H1 (cell line): ENCODE measurements around the gene MYPN. TPM values are rescaled to one million over a fixed set of nuclear protein-coding genes. Genes with fewer than 3 reads are reported as not detected.

Source experiments
- EP300 ChIP-seq, 2 experiments: IDR thresholded peaks; 1 replicate in 1 of 2; 2 replicates in 1 of 2; pipeline ENCODE4 v1.6.1; 2011 to 2012; ENCODE audit warnings: low read depth in 2 of 2, low read length in 2 of 2, mild to moderate bottlenecking in 2 of 2, borderline replicate concordance in 1 of 2, inconsistent platforms in 1 of 2, moderate library complexity in 1 of 2
- SP2 ChIP-seq: IDR thresholded peaks from 2 replicates; pipeline ENCODE4 v1.6.1; 2012; ENCODE audit warnings: mild to moderate bottlenecking, low read length, inconsistent platforms
- polyA plus RNA-seq, 7 experiments: library from polyadenylated mRNA; depleted of rRNA in 3 of 7; stranded (reverse) in 5 of 7; unstranded in 2 of 7; fragments of >200 nt in 5 of 7; fragments of 200-250 nt in 2 of 7; gene quantifications; 1 replicate in 5 of 7; 2 replicates in 1 of 7; 4 replicates in 1 of 7; pipeline versions ENCODE4 v1.2.1 to v1.2.3, GENCODE V29; 2011 to 2013; ENCODE audit warnings: missing spikeins in 2 of 7, mixed read lengths in 2 of 7
- total RNA-seq: library from RNA; stranded (reverse); fragmentation: NEBNext Ultra II Directional; extraction: Animal tissue kit (Norgen Biotek cat#: 25700); gene quantifications from 2 replicates; pipeline ENCODE4 v1.2.1, GENCODE V29; 2021
- TF ChIP-seq, protein P1 (sequence below), 3 experiments: IDR thresholded peaks; 1 replicate in 2 of 3; 2 replicates in 1 of 3; pipeline versions ENCODE4 v1.5.1 to v1.6.1; 2011; ENCODE audit warnings: low read length in 3 of 3, mild to moderate bottlenecking in 3 of 3, inconsistent platforms in 2 of 3, low read depth in 1 of 3, moderate library complexity in 1 of 3; ENCODE audit not compliant: insufficient read depth in 1 of 3; ENCODE audit errors: control extremely low read depth in 1 of 3

The MYPN gene
- total and polyA plus RNA-seq, 2 of the 8 experiments (the other 6 are each of a cell fraction or from before 2014, with no cell fraction given), result not detected

GRCh38 chr10:68192113-68192512 lies 82.8 kb downstream of the MYPN start (continued):
- TF ChIP-seq SP2, result no peak
- no peak for TF ChIP-seq EP300 (IDR thresholded peaks at IDR 0.05; ENCODE audit: borderline replicate concordance in 1 of 2, low read depth in 2 of 2, low read length in 2 of 2)
- TF ChIP-seq, protein P1, sequence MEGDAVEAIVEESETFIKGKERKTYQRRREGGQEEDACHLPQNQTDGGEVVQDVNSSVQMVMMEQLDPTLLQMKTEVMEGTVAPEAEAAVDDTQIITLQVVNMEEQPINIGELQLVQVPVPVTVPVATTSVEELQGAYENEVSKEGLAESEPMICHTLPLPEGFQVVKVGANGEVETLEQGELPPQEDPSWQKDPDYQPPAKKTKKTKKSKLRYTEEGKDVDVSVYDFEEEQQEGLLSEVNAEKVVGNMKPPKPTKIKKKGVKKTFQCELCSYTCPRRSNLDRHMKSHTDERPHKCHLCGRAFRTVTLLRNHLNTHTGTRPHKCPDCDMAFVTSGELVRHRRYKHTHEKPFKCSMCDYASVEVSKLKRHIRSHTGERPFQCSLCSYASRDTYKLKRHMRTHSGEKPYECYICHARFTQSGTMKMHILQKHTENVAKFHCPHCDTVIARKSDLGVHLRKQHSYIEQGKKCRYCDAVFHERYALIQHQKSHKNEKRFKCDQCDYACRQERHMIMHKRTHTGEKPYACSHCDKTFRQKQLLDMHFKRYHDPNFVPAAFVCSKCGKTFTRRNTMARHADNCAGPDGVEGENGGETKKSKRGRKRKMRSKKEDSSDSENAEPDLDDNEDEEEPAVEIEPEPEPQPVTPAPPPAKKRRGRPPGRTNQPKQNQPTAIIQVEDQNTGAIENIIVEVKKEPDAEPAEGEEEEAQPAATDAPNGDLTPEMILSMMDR (IDR thresholded peaks at IDR 0.05; ENCODE audit: control extremely low read depth in 1 of 3, insufficient read depth in 1 of 3, low read depth in 1 of 3, low read length in 3 of 3), result no peak
